ENCODE measurements around the gene PPP2R2D. TPM values are rescaled to one million over a fixed set of nuclear protein-coding genes. Genes with fewer than 3 reads are reported as not detected.

PPP2R2D gene
- polyA plus RNA-seq, 1 of the 3 experiments (the other 2 are of a cell fraction) = 25.1 TPM

- Histone ChIP-seq H3K4me2 (no peak overlapping the region), H3K9ac (no peak overlapping the region), H3F3A (replicated peaks; ENCODE audit: insufficient read depth) (no peaks in the 10 kb centered on the region), H4K20me1 (ENCODE audit: insufficient read depth) (peaks cover 57% of the 10 kb centered on the region), H3K27me3 (ENCODE audit: insufficient read depth) (no peaks in the 10 kb centered on the region), H3K4me3 (ENCODE audit: low read depth in 2 of 2, low read length in 1 of 2) (no peak overlapping the region), H3K4me1 (ENCODE audit: control insufficient read depth in 1 of 2, insufficient read depth in 2 of 2, low read depth in 1 of 2, low read length in 1 of 2) (peaks cover 0 to 20% of the 10 kb centered on the region in 2 experiments; a peak in 2 of 4 replicates), H3K9me3 (no peaks in the 10 kb centered on the region), H3K79me2 (ENCODE audit: insufficient read depth) (peaks cover 73% of the 10 kb centered on the region), H3K36me3 (replicated peaks in 1 of 2; ENCODE audit: control insufficient read depth in 1 of 2, insufficient read depth in 2 of 2, low read length in 1 of 2) (peaks cover 16 to 43% of the 10 kb centered on the region in 2 experiments), H2AFZ (ENCODE audit: low read depth) (no peak overlapping the region), H3K9me2 (no peaks in the 10 kb centered on the region), H3K27ac (ENCODE audit: low read depth in 2 of 2, low read length in 1 of 2) (peak overlapping the region in 1 of 2 experiments; percentile 39; a peak in 2 of 4 replicates)
- 56% methylated on average over 11 of the region's 11 CpGs for WGBS (ENCODE audit: low lambda C conversion rate)
- peak; percentile 77 for DNase-seq
- ChIA-PET CTCF (interaction anchor here (1.1 kb wide), 1 partner anchor 51 kb away, joined by 4 read pairs; no protein-coding TSS in a partner anchor), POLR2A (interaction anchor here (1.4 to 3.1 kb wide), 2 partner anchors 9 to 10 kb away, joined by 5 to 12 read pairs; partner anchors contain the start of gene BNIP3)
- TF ChIP-seq MXI1 (IDR thresholded peaks at IDR 0.05; ENCODE audit: low read depth, low read length) (peak; percentile 54), MEF2A (IDR thresholded peaks at IDR 0.05; ENCODE audit: borderline replicate concordance, low read depth) (no peak), NFIC (IDR thresholded peaks at IDR 0.05; ENCODE audit: borderline replicate concordance) (peak; percentile 27; the same call in 1 of the 2 replicates), YY1 (IDR thresholded peaks at IDR 0.05; ENCODE audit: low read depth) (no peak), RXRA (IDR thresholded peaks at IDR 0.05; ENCODE audit: borderline replicate concordance, low read depth) (no peak), JUND (IDR thresholded peaks at IDR 0.05) (no peak), RCOR1 (IDR thresholded peaks at IDR 0.05; ENCODE audit: low read length) (no peak), GATA2 (CRISPR knock-in tag; IDR thresholded peaks at IDR 0.05) (no peak)
These were observed 71.8 kb downstream of the PPP2R2D start for GRCh38 chr10:131972474-131973071.

GRCh38 chr10:131973160-131973951 lies 72.5 kb downstream of the PPP2R2D start:
- H3K9me2 ChIP-seq = no peaks in the 10 kb centered on the region
- H3K4me1 ChIP-seq (ENCODE audit: control insufficient read depth in 1 of 2, insufficient read depth in 2 of 2, low read depth in 1 of 2, low read length in 1 of 2) = peaks cover 2 to 22% of the 10 kb centered on the region in 2 experiments; a peak in 2 of 4 replicates
- POLR2A ChIA-PET = interaction anchor here (1.4 to 3.1 kb wide), 2 partner anchors 8 to 11 kb away, joined by 5 to 12 read pairs; partner anchors contain the start of gene BNIP3
- H4K20me1 ChIP-seq (ENCODE audit: insufficient read depth) = peaks cover 65% of the 10 kb centered on the region
- no peak overlapping the region for H3K4me3 ChIP-seq (ENCODE audit: low read depth in 2 of 2, low read length in 1 of 2)
- DNase-seq = no peak
- peak overlapping the region in 1 of 2 experiments; percentile 39; a peak in 2 of 4 replicates for H3K27ac ChIP-seq (ENCODE audit: low read depth in 2 of 2, low read length in 1 of 2)
- no peak overlapping the region for H3K4me2 ChIP-seq
- peaks cover 11 to 40% of the 10 kb centered on the region in 2 experiments for H3K36me3 ChIP-seq (replicated peaks in 1 of 2; ENCODE audit: control insufficient read depth in 1 of 2, insufficient read depth in 2 of 2, low read length in 1 of 2)
- no peaks in the 10 kb centered on the region for H3K9me3 ChIP-seq
- CTCF ChIA-PET = interaction anchor here (1.0 to 1.1 kb wide), 2 partner anchors 29 to 77 kb away, joined by 3 to 4 read pairs; no protein-coding TSS in a partner anchor
- TF ChIP-seq RFX5 (IDR thresholded peaks at IDR 0.05; ENCODE audit: low read length) (no peak), GABPA (IDR thresholded peaks at IDR 0.05; ENCODE audit: low read depth) (no peak), TCF12 (IDR thresholded peaks at IDR 0.05) (no peak), JUND (IDR thresholded peaks at IDR 0.05) (no peak)
- WGBS (ENCODE audit: low lambda C conversion rate) = 97% methylated on average over 31 of the region's 34 CpGs
- H3K27me3 ChIP-seq (ENCODE audit: insufficient read depth) = no peaks in the 10 kb centered on the region
- no peak overlapping the region for H2AFZ ChIP-seq (ENCODE audit: low read depth)
- no peaks in the 10 kb centered on the region for H3F3A ChIP-seq (replicated peaks; ENCODE audit: insufficient read depth)
- peaks cover 81% of the 10 kb centered on the region for H3K79me2 ChIP-seq (ENCODE audit: insufficient read depth)
- no peak overlapping the region for H3K9ac ChIP-seq

Measured in SK-N-SH (cell line).